Measurements from ENCODE around the gene CPB2.

Gene CPB2

DNA sequence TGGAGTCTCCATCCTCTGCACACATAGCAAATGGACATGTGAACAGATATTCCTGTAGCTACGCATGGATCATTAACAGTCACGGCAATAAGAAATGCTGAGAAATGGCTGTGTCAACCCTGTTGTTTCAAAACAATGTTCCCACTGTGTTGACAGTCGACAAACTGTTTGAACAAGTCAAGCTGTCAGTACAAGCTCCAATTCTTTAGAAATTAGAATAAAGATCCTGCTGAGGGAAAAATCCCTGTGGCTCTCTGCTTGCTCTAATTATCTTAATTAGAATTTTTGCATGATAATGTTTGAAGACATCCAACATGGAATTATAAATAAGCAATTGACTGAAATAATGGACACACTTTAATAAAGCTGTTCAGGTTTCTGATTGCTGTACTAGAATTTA lies 37.9 kb upstream of the CPB2 start:
- no peaks in the 10 kb centered on the region for H3K79me2 ChIP-seq (ENCODE audit: insufficient read depth, low read length)
- H3K4me2 ChIP-seq (ENCODE audit: low read length) = no peak overlapping the region
- no peaks in the 10 kb centered on the region for H3F3A ChIP-seq (ENCODE audit: insufficient read depth, low read length)
- no peak overlapping the region for H3K9ac ChIP-seq (ENCODE audit: low read length)
- H3K4me3 ChIP-seq (ENCODE audit: low read depth, low read length, poor library complexity, severe bottlenecking) = no peak overlapping the region
- no peaks in the 10 kb centered on the region for H3K9me3 ChIP-seq (ENCODE audit: low read length)
- no peaks in the 10 kb centered on the region for H3K27me3 ChIP-seq (ENCODE audit: insufficient read depth, low read length)
- H4K20me1 ChIP-seq (ENCODE audit: insufficient read depth, low read length) = no peaks in the 10 kb centered on the region
- no peak overlapping the region for H2AFZ ChIP-seq (ENCODE audit: low read length)
- no peaks in the 10 kb centered on the region for H3K4me1 ChIP-seq (ENCODE audit: insufficient read depth, low read length, severe bottlenecking)
- peaks cover 95% of the 10 kb centered on the region for H3K36me3 ChIP-seq (ENCODE audit: insufficient read depth, low read length)
- TF ChIP-seq, protein P1, sequence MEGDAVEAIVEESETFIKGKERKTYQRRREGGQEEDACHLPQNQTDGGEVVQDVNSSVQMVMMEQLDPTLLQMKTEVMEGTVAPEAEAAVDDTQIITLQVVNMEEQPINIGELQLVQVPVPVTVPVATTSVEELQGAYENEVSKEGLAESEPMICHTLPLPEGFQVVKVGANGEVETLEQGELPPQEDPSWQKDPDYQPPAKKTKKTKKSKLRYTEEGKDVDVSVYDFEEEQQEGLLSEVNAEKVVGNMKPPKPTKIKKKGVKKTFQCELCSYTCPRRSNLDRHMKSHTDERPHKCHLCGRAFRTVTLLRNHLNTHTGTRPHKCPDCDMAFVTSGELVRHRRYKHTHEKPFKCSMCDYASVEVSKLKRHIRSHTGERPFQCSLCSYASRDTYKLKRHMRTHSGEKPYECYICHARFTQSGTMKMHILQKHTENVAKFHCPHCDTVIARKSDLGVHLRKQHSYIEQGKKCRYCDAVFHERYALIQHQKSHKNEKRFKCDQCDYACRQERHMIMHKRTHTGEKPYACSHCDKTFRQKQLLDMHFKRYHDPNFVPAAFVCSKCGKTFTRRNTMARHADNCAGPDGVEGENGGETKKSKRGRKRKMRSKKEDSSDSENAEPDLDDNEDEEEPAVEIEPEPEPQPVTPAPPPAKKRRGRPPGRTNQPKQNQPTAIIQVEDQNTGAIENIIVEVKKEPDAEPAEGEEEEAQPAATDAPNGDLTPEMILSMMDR (IDR thresholded peaks at IDR 0.05; ENCODE audit: low read length) = no peak
- TF ChIP-seq EZH2 (IDR thresholded peaks at IDR 0.05; ENCODE audit: borderline replicate concordance, low read length) = no peak
- H3K9me2 ChIP-seq (ENCODE audit: low read depth, low read length) = no peaks in the 10 kb centered on the region
- H3K27ac ChIP-seq (ENCODE audit: low read depth, low read length, poor library complexity, severe bottlenecking) = no peak overlapping the region

DNA sequence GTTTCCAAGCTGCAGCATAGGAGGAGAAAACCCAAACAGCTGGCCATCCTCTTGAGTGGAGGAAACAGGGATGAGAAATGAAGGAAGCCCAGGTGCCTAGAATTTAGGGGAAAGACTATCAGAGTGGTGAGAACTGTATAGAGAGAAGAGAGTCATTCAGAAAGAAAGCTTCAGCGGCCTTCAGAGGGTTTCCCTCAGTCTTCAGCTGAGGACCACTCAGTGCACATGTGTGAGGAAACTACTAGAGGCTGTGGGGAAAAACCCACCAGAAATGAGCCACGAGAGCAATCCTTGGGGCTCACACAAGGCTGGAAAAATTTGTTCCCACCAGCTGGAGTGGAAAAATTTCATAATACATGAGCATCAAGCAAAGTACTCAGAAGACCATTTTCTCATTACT lies 35.2 kb upstream of the CPB2 start:
- no peaks in the 10 kb centered on the region for H3K27me3 ChIP-seq (ENCODE audit: insufficient read depth, low read length)
- no peak overlapping the region for H2AFZ ChIP-seq (ENCODE audit: low read length)
- H3K4me2 ChIP-seq (ENCODE audit: low read length) = no peak overlapping the region
- H4K20me1 ChIP-seq (ENCODE audit: insufficient read depth, low read length) = no peaks in the 10 kb centered on the region
- no peaks in the 10 kb centered on the region for H3K79me2 ChIP-seq (ENCODE audit: insufficient read depth, low read length)
- H3K9ac ChIP-seq (ENCODE audit: low read length) = no peak overlapping the region
- no peak overlapping the region for H3K4me3 ChIP-seq (ENCODE audit: low read depth, low read length, poor library complexity, severe bottlenecking)
- no peaks in the 10 kb centered on the region for H3K9me2 ChIP-seq (ENCODE audit: low read depth, low read length)
- peaks cover 99% of the 10 kb centered on the region for H3K36me3 ChIP-seq (ENCODE audit: insufficient read depth, low read length)
- no peak for TF ChIP-seq EZH2 (IDR thresholded peaks at IDR 0.05; ENCODE audit: borderline replicate concordance, low read length)
- TF ChIP-seq, protein P1 (IDR thresholded peaks at IDR 0.05; ENCODE audit: low read length) = no peak
- no peaks in the 10 kb centered on the region for H3K9me3 ChIP-seq (ENCODE audit: low read length)
- H3K27ac ChIP-seq (ENCODE audit: low read depth, low read length, poor library complexity, severe bottlenecking) = no peak overlapping the region
- H3F3A ChIP-seq (ENCODE audit: insufficient read depth, low read length) = no peaks in the 10 kb centered on the region
- no peaks in the 10 kb centered on the region for H3K4me1 ChIP-seq (ENCODE audit: insufficient read depth, low read length, severe bottlenecking)

DNA sequence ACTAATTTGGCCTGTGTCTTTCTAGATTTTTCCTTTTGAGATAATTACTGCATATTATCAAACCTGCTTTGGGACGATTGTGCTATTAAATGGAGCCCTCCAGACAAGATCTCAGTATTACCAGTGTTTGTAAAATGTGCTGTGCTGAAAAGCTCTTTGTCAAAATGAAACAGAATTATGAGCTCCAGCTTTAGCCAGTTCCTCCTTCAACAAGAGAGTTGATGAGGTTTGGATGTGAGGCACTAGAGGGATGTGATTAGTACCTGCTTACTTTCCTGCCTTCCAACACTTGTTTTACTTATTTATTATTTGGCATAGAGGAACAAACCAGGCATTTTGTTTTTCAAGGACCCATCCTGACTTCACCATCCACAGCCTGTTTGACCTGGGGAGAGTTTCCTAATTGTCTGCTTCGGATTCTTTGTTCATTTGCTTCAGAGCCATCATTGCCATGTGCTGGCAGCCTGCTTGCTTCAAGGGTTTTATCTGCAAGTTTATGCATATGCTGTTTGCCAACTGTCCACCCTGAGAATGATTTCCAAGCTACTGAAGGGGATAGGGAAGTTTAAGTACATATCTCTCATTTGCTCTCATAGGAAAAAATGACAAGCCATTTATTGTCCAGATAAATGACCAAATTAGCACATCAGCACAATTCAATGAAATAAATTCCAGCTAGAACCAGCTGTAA lies 32.9 kb upstream of the CPB2 start:
- Histone ChIP-seq H3K4me1 (ENCODE audit: insufficient read depth, low read length, severe bottlenecking) (no peaks in the 10 kb centered on the region), H3K9me2 (ENCODE audit: low read depth, low read length) (no peaks in the 10 kb centered on the region), H4K20me1 (ENCODE audit: insufficient read depth, low read length) (no peaks in the 10 kb centered on the region), H3K4me3 (ENCODE audit: low read depth, low read length, poor library complexity, severe bottlenecking) (no peak overlapping the region), H3K36me3 (ENCODE audit: insufficient read depth, low read length) (peaks cover 98% of the 10 kb centered on the region), H3K4me2 (ENCODE audit: low read length) (no peak overlapping the region), H3K27me3 (ENCODE audit: insufficient read depth, low read length) (no peaks in the 10 kb centered on the region), H3K79me2 (ENCODE audit: insufficient read depth, low read length) (no peaks in the 10 kb centered on the region), H3K9ac (ENCODE audit: low read length) (no peak overlapping the region), H3F3A (ENCODE audit: insufficient read depth, low read length) (no peaks in the 10 kb centered on the region), H3K9me3 (ENCODE audit: low read length) (no peaks in the 10 kb centered on the region), H3K27ac (ENCODE audit: low read depth, low read length, poor library complexity, severe bottlenecking) (no peak overlapping the region), H2AFZ (ENCODE audit: low read length) (no peak overlapping the region)
- no peak for TF ChIP-seq EZH2 (IDR thresholded peaks at IDR 0.05; ENCODE audit: borderline replicate concordance, low read length)
- TF ChIP-seq, protein P1 (IDR thresholded peaks at IDR 0.05; ENCODE audit: low read length) = no peak

Data from OCI-LY1 (cell line).